H9 (cell line): Measurements from ENCODE around the gene HEG1. TPM values are rescaled to one million over a fixed set of nuclear protein-coding genes. Genes with fewer than 3 reads are reported as not detected.

ENCODE experiments used
- DNase-seq: peaks from one replicate; pipeline ENCODE4 v3.0.0-alpha.2; 2017
- H2AFZ ChIP-seq: one replicate; pipeline ENCODE4 v1.6.1; 2013; ENCODE audit warnings: mild to moderate bottlenecking, low read length, control low read depth, moderate library complexity
- H2AK5ac ChIP-seq: 2 replicates; pipeline ENCODE4 v1.6.1; 2013; ENCODE audit warnings: low read length, control low read depth, mixed read lengths; ENCODE audit not compliant: insufficient read length
- H2BK120ac ChIP-seq: one replicate; pipeline ENCODE4 v1.6.1; 2013; ENCODE audit warnings: low read depth, mild to moderate bottlenecking, low read length, control low read depth, inconsistent platforms; ENCODE audit not compliant: poor library complexity, severe bottlenecking
- H2BK12ac ChIP-seq: 2 replicates; pipeline ENCODE4 v1.6.1; 2013; ENCODE audit warnings: low read length, control low read depth, mixed read lengths, low read depth; ENCODE audit not compliant: insufficient read length
- H2BK15ac ChIP-seq: 2 replicates; pipeline ENCODE4 v1.6.1; 2013; ENCODE audit warnings: low read depth, low read length, control low read depth
- H2BK20ac ChIP-seq: one replicate; pipeline ENCODE4 v1.6.1; 2013; ENCODE audit warnings: low read depth, mild to moderate bottlenecking, low read length, control low read depth, inconsistent platforms; ENCODE audit not compliant: poor library complexity, severe bottlenecking
- H2BK5ac ChIP-seq: 2 replicates; pipeline ENCODE4 v1.6.1; 2013; ENCODE audit warnings: low read length, control low read depth, mixed read lengths; ENCODE audit not compliant: insufficient read length
- H3K14ac ChIP-seq: 2 replicates; pipeline ENCODE4 v1.6.1; 2013; ENCODE audit warnings: low read length, control low read depth; ENCODE audit not compliant: insufficient read depth
- H3K18ac ChIP-seq: 2 replicates; pipeline ENCODE4 v1.6.1; 2013; ENCODE audit warnings: low read depth, mild to moderate bottlenecking, mixed read lengths, low read length, control low read depth; ENCODE audit not compliant: insufficient read length
- H3K23ac ChIP-seq: 2 replicates; pipeline ENCODE4 v1.6.1; 2013; ENCODE audit warnings: low read length, control low read depth, mixed read lengths, low read depth; ENCODE audit not compliant: insufficient read length
- H3K23me2 ChIP-seq: 2 replicates; pipeline ENCODE4 v1.6.1; 2013; ENCODE audit warnings: low read depth, mild to moderate bottlenecking, mixed read lengths, low read length, control low read depth; ENCODE audit not compliant: insufficient read length, poor library complexity, severe bottlenecking
- H3K27ac ChIP-seq: 2 replicates; pipeline ENCODE4 v1.5.1; 2013; ENCODE audit warnings: low read length, control low read depth, mixed read lengths, low read depth; ENCODE audit not compliant: insufficient read length
- H3K27me3 ChIP-seq: 2 replicates; pipeline ENCODE4 v1.6.1; 2013; ENCODE audit warnings: low read length, control low read depth, inconsistent platforms; ENCODE audit not compliant: insufficient read depth
- H3K4ac ChIP-seq: 2 replicates; pipeline ENCODE4 v1.6.1; 2013; ENCODE audit warnings: low read depth, mild to moderate bottlenecking, control low read depth, inconsistent platforms, low read length, moderate library complexity
- H3K4me1 ChIP-seq: 2 replicates; pipeline ENCODE4 v1.6.1; 2013; ENCODE audit warnings: low read length, control low read depth, inconsistent platforms; ENCODE audit not compliant: insufficient read depth
- H3K4me2 ChIP-seq: 2 replicates; pipeline ENCODE4 v1.6.1; 2013; ENCODE audit warnings: low read length, control low read depth, mixed read lengths; ENCODE audit not compliant: insufficient read length, insufficient read depth
- H3K56ac ChIP-seq: 2 replicates; pipeline ENCODE4 v1.6.1; 2013; ENCODE audit warnings: low read depth, mild to moderate bottlenecking, mixed read lengths, low read length, control low read depth; ENCODE audit not compliant: insufficient read length
- H3K79me1 ChIP-seq: 2 replicates; pipeline ENCODE4 v1.6.1; 2013; ENCODE audit warnings: low read depth, mild to moderate bottlenecking, moderate library complexity, low read length, control low read depth, inconsistent platforms; ENCODE audit not compliant: insufficient read depth, poor library complexity, severe bottlenecking
- H3K79me2 ChIP-seq: 2 replicates; pipeline ENCODE4 v1.6.1; 2013; ENCODE audit warnings: low read length, control low read depth, inconsistent platforms; ENCODE audit not compliant: insufficient read depth
- H3K9ac ChIP-seq: 2 replicates; pipeline ENCODE4 v1.6.1; 2013; ENCODE audit warnings: low read length, control low read depth, mixed read lengths; ENCODE audit not compliant: insufficient read length; ENCODE audit errors: extremely low read depth
- H3K9me3 ChIP-seq: one replicate; pipeline ENCODE4 v1.6.1; 2013; ENCODE audit warnings: low read depth, low read length, inconsistent platforms; ENCODE audit not compliant: control insufficient read depth
- H3T11ph ChIP-seq: one replicate; pipeline ENCODE4 v1.6.1; 2013; ENCODE audit warnings: mild to moderate bottlenecking, low read length, control low read depth, inconsistent platforms
- H4K20me1 ChIP-seq: one replicate; pipeline ENCODE4 v1.6.1; 2013; ENCODE audit not compliant: control insufficient read depth, insufficient read length, insufficient read depth
- H4K5ac ChIP-seq: 2 replicates; pipeline ENCODE4 v1.6.1; 2013; ENCODE audit warnings: low read depth, mild to moderate bottlenecking, mixed read lengths, low read length, control low read depth; ENCODE audit not compliant: insufficient read length
- H4K8ac ChIP-seq: replicated peaks from 2 replicates; pipeline ENCODE4 v1.6.1; 2013; ENCODE audit warnings: low read length, control low read depth, mixed read lengths, low read depth; ENCODE audit not compliant: insufficient read length
- H4K91ac ChIP-seq: 2 replicates; pipeline ENCODE4 v1.6.1; 2013; ENCODE audit warnings: low read depth, mild to moderate bottlenecking, moderate library complexity, mixed read lengths, low read length, control low read depth; ENCODE audit not compliant: insufficient read length
- H3K27ac Mint-ChIP-seq, 3 experiments: 2 replicates in 2 of 3; 3 replicates in 1 of 3; pipeline ENCODE4 v1.8.0; 2020 to 2021; ENCODE audit warnings: mixed read lengths in 3 of 3, mild to moderate bottlenecking in 1 of 3, moderate library complexity in 1 of 3
- H3K27me3 Mint-ChIP-seq: 2 replicates; pipeline ENCODE4 v1.8.0; 2021; ENCODE audit warnings: low read depth, mild to moderate bottlenecking, moderate library complexity, mixed read lengths
- H3K36me3 Mint-ChIP-seq, 3 experiments: 2 replicates in 2 of 3; 3 replicates in 1 of 3; pipeline ENCODE4 v1.8.0; 2020 to 2021; ENCODE audit warnings: low read depth in 3 of 3, mixed read lengths in 3 of 3; ENCODE audit not compliant: insufficient read depth in 1 of 3
- H3K4me1 Mint-ChIP-seq, 2 experiments: 2 replicates each; pipeline ENCODE4 v1.8.0; 2020; ENCODE audit warnings: mixed read lengths in 2 of 2
- H3K4me3 Mint-ChIP-seq, 2 experiments: 2 replicates in 1 of 2; 3 replicates in 1 of 2; pipeline ENCODE4 v1.8.0; 2020 to 2021; ENCODE audit warnings: mild to moderate bottlenecking in 2 of 2, mixed read lengths in 2 of 2, moderate library complexity in 1 of 2
- H3K9me3 Mint-ChIP-seq, 2 experiments: 2 replicates in 1 of 2; 3 replicates in 1 of 2; pipeline ENCODE4 v1.8.0; 2020; ENCODE audit warnings: mild to moderate bottlenecking in 2 of 2, mixed read lengths in 2 of 2, moderate library complexity in 1 of 2
- total RNA-seq: library from RNA; stranded (reverse); gene quantifications from 2 replicates; pipeline ENCODE4 v1.2.1, GENCODE V29; 2021
- TF ChIP-seq, protein P1 (sequence below): fragments of 200-600 bp; sonication (generic); conservative IDR thresholded peaks from 3 replicates; pipeline ENCODE4 v1.8.0; 2021; ENCODE audit warnings: antibody characterized with exemption, mild to moderate bottlenecking

HEG1 gene
- total RNA-seq, 1 experiment from 2014 or later = 10.3 TPM

DNA sequence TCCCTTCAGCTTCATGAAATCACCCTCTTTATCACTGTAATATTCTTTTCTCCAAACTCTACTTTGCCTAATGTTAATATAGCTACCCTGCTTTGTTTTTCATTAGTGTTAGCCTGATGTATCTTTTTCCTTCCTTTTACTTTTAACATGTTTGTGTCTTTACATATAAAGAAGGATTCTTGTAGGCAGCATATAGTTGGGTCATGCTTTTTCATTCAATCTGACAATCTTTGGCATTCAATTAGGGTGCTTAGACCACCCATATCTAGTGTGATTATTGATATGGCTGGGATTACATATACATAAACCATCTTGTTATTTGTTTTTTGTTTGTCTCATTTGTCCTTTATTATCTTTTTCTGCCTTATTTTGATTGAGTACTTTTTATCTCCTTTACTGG is 34.9 kb upstream of the HEG1 start:
- no peak overlapping the region for H3T11ph ChIP-seq
- H2BK5ac ChIP-seq = no peak overlapping the region

More for the DNA sequence above, 34.9 kb upstream of the HEG1 start:
- no peak overlapping the region for H3K4ac ChIP-seq
- no peaks in the 10 kb centered on the region for H3K79me2 ChIP-seq
- H3K56ac ChIP-seq = no peak overlapping the region
- H4K8ac ChIP-seq = no peak overlapping the region
- TF ChIP-seq, protein P1, sequence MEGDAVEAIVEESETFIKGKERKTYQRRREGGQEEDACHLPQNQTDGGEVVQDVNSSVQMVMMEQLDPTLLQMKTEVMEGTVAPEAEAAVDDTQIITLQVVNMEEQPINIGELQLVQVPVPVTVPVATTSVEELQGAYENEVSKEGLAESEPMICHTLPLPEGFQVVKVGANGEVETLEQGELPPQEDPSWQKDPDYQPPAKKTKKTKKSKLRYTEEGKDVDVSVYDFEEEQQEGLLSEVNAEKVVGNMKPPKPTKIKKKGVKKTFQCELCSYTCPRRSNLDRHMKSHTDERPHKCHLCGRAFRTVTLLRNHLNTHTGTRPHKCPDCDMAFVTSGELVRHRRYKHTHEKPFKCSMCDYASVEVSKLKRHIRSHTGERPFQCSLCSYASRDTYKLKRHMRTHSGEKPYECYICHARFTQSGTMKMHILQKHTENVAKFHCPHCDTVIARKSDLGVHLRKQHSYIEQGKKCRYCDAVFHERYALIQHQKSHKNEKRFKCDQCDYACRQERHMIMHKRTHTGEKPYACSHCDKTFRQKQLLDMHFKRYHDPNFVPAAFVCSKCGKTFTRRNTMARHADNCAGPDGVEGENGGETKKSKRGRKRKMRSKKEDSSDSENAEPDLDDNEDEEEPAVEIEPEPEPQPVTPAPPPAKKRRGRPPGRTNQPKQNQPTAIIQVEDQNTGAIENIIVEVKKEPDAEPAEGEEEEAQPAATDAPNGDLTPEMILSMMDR = no peak
- Mint-ChIP-seq H3K4me1 (no peaks in the 10 kb centered on the region), H3K27me3 (no peaks in the 10 kb centered on the region), H3K27ac (no peak overlapping the region), H3K4me3 (no peak overlapping the region), H3K36me3 (peaks cover 0 to 7% (median 0%) of the 10 kb centered on the region in 3 experiments; a peak in 2 of 7 replicates), H3K9me3 (no peaks in the 10 kb centered on the region)
- H2BK20ac ChIP-seq = no peak overlapping the region
- no peak overlapping the region for H3K9ac ChIP-seq
- H2BK12ac ChIP-seq = no peak overlapping the region
- H3K27me3 ChIP-seq = no peaks in the 10 kb centered on the region
- no peak overlapping the region for H2BK15ac ChIP-seq
- no peak for DNase-seq
- no peak overlapping the region for H3K27ac ChIP-seq
- H4K5ac ChIP-seq = no peak overlapping the region
- no peaks in the 10 kb centered on the region for H3K23me2 ChIP-seq
- no peak overlapping the region for H3K23ac ChIP-seq
- H3K14ac ChIP-seq = no peak overlapping the region
- no peak overlapping the region for H2AFZ ChIP-seq
- no peaks in the 10 kb centered on the region for H3K4me1 ChIP-seq
- no peaks in the 10 kb centered on the region for H3K79me1 ChIP-seq
- no peaks in the 10 kb centered on the region for H4K20me1 ChIP-seq
- H2BK120ac ChIP-seq = no peak overlapping the region
- H3K18ac ChIP-seq = no peak overlapping the region
- no peak overlapping the region for H3K4me2 ChIP-seq
- no peak overlapping the region for H2AK5ac ChIP-seq
- no peaks in the 10 kb centered on the region for H3K9me3 ChIP-seq
- no peak overlapping the region for H4K91ac ChIP-seq
